HG02759 (cell line): ENCODE results near the gene GID8.

Experiments used
- ATAC-seq: cut with Tn5 transposase; IDR thresholded peaks from one replicate; pipeline ENCODE4 v1.9.1; 2021; ENCODE audit warnings: mild to moderate bottlenecking, moderate library complexity; ENCODE audit not compliant: unreplicated experiment

The GID8 gene

DNA sequence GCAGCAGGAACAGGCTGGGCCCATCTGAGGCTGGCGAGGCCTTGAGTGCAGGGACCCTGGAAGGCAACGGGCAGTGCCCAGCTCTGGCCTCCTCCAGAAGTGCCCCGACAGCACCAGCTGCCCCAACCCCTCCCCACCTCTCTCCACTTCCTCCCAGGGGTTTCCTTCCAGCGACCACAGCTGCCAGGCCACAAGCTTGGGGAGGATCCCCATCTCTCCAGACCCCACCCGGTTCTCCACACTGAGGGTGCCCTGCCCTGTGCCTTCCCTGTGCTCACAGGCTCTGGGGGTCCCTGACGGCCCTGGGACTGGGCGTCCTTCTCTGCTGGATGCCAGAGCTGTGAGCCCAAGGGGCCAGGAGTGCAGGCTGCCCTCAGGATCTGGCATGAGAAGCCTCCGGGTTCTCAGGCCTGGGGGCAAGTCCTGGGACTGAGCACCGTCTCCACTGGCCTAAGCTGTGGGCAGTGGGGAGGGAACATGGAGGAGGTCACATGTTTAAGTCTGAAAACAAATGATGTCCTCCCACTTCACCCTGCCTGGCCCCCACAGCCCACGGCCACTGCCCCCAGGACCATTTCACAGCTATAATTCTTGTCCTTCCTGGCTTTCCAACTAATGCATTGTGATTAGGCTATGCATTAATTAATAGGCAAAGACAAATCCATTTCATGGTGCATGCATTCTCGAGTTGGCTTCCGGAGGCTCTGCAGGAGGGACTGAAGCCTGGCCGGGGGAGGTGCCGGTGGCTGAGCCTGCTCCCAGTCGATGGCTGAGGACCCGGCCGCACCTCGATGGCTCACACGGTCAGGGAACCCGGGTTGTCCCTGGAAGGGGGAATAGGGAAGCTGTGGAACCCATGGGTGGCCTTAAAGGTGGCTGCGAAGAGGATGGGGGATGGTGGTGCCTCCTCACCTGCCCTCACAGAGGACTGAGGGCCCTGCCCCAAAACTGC, 44.5 kb downstream of the GID8 start:
- no peak for ATAC-seq

DNA sequence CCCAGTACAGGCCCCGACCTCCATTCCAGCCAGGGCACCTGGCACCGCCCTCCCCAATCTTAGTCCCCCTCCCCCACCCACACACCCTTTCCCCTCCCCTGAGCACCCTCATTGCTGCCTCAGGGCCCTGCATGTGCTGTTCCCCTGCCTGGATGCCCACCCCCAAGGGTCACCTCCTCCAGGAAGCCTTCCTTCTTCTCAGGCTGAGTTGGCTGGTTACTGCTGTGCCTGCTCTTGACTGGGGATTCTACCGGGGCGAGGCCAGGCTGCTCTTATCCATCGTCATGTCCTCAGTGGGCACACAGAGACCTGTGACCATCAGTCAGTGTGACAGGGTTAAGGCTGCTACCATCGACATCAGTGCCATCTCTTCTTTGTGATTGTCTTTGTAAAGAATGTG, 45.3 kb downstream of the GID8 start:
- no peak for ATAC-seq

DNA sequence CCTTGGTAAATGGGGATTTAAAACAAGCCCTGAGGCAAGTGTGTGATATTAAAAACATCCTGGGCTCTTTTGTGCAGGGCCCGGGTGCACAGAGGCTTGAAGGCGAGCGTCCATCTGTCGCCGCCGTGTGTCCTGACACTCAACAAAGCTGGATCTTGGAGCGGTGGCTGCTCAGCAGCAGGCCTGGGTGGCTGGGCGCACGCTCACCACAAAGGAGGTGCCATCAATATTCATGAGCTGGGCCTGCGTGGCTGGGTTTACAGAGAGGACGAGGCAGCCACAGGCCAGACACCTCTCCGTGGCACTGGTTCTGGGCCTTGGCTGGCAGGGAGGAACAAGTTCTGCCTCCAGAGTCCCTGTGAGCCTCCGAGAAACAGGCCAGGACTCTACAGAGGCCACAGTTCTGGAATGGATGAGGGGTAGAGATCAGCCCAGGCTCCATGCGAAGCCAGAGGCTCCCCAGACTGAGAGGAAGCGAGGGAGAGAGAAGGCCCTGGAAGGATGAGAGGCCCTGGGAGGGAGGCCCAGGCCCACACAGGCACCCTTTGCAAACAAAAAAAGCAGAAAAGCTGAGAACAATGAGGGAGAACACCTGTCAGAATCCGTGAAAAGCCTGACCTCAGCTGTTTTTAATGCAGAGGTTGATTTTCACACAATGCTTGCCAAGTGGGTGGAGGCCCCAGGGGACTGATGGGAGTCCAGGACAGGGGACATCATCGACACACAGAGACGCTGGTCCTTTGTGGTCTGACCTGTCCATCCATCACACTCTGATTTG, 46.9 kb downstream of the GID8 start:
- ATAC-seq = no peak

DNA sequence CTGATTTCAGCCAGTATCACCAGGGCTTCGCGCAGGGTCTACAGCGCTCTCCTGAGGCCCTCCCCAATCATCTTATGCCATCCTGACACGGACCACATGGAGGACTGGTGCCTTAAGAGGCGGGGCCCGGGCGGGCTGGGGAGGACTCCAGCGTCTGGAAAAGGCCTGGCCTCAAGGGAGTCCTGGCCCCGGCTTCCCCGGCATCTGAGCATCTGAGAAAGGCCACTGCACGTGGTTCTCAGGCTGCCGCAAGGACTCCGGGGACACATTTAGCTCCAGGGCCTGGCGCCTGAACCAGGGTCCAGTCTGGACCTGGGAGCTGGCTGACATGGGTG, 47.5 kb downstream of the GID8 start:
- no peak for ATAC-seq

DNA sequence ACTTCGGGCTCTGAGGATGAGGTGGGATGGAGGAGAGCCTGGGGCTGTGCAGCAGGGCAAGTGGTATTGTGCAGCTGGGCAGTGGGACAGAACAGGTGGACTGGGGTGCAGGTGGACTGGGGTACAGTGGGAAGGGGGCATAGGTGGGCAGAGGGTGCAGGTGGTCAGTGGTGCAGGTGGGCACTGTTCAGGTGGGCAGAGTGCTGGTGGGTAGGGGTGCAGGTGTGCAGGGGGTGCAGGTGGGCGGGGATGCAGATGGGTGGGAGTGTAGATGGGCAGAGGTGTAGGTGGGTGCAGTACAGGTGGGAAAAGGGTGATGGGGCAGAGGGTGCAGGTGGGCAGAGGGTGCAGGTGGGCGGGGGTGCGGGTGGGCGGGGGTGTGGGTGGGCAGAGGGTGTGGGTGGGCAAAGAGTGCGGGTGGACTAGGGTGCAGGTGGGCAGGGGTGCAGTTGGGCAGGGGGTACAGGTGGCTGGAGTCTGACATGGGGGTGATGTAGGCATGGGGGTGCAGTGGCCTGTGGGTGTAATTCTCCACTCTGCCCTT, 48.4 kb downstream of the GID8 start:
- no peak for ATAC-seq

DNA sequence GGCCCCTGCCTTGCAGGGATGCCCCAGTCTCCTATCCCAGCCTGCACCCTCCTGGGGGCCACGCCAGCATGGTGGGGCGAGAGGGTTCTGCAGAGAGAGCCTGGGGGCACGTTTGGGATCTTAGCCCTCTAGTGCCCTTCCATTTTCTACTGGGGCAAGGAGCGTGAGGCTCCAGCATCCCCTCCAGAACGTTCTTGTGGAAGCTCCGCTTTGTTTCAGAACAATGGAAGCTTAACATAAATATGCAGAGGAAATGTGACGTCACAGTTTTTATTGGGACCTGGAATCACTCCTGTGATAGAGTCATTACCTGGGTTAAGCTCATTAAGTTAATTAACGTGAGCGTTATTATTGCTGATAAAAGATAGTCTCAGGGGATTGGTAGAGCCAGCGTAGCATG, 49.2 kb downstream of the GID8 start:
- no peak for ATAC-seq

DNA sequence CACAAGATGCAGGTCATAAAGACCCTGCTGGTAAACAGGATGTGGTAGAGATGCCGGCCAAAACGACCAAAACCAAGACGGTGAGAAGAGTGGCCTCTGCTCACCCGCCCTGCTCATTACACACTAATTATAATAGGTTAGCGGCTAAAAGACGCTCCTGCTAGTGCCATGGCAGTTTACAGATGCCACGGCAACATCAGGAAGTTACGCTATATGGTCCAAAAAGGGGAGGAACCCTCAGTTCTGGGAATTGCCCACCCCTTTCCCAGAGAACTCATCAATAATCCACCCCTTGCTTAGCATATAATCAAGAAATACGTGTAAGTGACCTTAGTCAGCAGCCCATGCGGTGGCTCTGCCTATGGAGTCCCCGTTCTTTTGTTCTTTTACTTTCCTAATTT, 51.3 kb downstream of the GID8 start:
- ATAC-seq = no peak

DNA sequence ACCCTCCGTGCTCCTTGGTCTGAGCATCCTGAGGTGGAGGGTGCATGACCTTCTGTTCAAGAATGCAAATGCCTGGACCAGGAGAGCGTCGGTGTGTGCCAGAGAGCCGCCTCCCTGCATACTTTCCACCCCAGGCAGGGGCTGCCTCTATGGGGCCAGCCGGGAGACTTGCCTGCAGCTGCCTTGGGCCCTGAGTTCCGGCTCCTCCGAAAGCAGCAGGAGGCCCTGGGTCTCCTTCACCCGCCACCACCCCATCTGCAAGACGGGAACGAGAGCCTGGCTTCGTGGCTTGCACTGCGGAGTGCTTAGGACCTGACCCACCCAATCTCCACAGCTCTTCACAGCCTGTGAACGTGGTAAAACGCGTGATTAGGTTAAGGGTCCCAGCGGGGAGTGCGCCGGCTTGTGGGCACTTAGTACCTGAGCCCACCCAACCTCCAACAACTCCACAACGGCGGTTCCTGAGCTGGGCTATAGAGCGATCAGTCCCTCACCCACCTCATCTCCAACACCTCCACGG, 52.4 kb downstream of the GID8 start:
- no peak for ATAC-seq

DNA sequence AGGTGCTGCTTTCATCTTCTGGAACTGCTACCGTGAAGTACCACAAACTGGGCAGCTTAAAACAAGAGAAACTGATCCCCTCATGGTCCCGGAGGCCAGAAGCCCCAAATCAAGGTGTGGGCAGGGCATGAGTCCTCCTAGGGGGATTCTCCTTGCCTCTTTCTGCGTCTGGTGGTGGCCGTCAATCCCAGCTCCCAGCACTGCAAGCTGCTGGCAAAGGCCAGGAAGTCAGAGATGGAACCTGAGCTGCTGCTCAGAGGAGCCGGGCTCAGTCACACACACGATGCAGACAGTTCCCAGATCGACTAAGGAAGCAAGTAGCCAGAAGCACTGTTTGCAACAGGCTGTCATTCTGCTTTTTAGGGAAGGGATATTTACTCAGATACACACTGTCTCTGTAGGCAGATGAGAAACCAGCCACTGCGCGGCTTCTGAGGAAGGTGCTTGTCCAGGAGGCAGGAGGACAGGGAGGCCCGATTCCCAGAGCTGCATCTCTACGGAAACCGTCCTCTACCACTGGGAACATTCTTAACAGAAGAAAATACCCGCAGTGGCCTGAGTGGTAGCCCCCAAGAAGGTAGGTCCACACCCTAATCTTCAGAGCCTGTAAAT, 53.4 kb downstream of the GID8 start:
- ATAC-seq = no peak

DNA sequence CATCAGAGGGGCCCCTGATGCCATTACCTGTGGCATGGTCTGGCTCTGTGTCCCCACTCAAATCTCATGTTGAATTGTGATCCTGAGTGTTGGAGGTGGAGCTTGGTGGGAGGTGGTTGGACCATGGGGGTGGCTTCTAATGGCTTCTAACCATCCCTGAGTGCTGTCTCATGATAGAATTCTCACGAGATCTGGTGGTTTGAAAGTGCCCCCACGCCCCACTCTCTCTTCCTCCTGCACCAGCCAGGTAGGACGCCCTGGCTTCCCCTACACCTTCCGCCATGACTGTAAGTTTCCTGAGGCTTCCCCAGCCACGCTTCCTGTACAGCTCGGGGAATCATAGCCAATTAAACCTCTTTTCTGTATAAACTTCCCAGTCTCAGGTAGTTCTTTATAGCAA, 53.9 kb downstream of the GID8 start:
- ATAC-seq = no peak

DNA sequence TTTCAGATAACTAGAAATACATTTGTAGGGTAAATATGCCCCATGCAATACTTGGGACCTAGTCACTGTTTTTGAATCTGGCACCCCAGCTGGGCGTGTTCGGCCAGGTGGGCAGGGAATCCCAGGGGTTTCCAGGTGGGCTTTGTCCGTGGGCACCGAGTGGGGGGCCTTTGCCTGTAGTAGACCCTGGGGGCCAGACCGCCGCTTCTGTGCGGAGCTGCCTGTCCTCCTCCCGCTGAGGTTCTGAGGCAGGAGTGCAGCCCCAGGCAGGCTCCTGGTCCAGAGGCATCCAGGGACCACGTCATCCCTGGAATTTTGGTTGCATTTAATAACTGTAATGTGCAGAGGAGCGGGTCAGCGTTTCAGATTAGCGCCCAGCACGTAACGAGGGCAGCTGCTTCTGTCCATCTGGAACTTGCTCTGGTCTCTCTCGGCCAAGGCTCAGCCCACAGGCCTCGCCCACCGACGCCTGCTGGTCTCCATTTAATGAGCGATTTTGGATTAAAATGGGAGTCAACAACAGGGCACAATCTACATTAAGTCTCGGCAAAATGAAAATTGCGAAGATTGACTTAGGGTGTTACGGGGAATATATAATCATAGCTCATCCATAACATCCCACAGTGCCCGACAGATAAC, 56.0 kb downstream of the GID8 start:
- no peak for ATAC-seq

DNA sequence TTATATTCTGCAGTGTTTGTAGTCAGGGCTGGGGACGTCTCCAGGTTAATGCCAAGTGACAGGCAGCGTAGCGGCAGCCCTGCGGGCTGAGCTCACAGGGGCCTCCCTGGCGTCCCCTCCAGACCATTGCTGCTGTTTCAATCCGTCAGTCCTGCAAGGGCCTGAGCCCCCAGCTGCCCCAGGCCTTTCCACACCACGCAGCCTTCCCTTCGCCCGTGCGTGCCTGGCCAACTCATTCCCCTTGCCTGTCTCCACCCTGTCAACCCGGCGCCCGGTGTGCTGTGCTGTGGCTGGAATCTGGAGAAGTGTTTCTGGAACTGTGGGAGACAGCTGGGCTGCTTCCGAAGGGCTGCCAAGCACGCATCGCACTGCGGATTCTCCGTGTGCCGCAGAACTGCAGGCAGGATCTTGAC, 56.9 kb downstream of the GID8 start:
- no peak for ATAC-seq

DNA sequence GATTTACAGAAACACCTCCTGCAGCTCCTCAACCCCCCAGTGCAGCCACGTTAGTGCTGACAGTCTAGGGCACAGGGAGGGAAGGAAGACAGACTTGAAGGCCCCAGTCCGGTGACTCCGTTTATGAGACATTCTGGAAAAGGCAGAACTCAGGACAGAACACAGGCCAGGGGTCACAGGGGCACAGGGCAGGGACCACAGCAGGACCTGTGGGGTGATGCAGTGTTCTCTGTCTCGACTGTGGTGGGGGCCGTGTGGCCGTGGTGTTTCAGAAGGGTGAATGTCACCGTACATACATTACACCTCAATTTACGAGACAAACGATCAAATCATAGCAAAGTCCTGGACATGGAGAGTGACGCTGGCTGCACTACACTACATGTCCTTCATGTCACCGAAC, 57.5 kb downstream of the GID8 start:
- no peak for ATAC-seq

DNA sequence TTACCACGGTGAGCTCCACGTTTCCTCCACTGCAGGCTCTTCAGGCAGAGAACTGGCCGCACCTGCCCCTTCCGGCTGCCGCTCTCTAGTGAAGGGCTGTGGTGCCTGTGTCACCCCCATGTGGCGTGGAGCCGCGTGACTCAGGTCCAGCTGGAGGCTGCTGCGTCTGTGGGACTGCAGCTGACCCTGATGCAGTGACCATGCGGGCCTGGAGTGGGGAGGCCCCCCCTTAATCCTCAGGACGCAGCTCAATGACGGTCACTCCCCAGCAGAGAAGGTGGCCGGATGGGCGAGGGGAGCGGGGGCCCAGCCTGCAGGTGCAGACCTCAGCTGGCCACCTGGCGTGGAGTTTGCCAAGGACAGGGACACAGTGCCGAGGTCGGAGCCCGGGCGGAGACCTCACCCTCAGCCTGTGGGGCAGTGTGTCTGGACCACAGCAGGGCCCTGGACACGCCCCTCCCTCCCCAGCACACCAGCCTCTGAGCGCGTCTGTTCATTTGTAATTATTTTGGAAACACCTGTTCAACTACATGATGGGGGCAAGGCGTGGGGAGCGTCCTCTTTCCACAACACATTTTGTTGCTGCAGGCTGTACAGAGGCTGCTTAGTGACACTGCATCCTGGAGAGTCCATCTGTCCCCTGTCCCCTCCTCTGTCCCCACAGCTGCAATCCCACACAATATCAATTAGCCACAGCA, 58.1 kb downstream of the GID8 start:
- no peak for ATAC-seq

DNA sequence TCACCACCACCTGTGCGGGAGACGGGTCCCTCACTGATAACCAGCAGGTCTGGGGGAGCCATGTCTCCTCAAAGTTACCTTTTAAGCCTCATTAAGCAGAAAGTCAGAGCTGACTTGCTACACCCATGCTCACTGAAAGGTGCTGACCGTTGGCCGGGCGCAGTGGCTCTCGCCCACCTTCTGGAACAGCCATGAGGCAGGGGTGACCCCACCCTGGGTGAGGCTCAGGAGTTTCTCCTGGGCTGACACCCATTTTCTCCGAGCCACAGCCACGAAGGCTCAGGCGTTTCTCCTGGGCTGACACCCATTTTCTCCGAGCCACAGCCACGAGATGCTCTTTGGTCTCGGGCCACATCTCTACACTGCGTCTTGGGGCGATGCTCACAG, 58.6 kb downstream of the GID8 start:
- no peak for ATAC-seq

DNA sequence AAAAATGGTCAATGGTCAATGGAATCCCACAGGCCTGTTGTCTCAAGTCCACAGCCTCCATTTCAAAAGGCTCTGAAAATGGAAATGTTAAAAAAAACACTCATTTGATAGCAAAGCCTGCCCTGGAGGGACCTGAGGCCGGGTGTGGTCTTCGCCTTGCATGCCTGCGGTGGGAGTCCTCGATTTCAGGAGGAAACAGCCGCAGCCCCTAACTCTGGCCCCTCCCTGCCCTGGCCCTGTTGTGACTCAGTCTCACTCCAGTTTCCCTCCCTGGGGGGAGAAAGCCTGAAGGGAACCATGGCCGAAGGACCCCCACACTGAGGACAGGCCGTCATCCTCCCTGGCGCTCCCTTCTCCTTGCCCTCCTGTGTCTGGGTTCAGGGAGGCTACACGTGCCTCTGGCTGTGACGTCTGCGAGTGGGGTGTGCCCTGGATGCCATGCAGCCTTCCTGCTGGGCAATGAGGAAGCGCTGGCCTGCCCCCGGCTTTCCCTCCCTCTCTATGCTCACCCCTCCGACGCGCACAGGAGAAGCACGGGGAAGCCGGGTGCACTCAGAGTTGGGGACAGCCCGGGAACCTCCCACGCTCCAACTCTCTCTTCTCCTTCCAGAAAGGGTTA, 59.6 kb downstream of the GID8 start:
- ATAC-seq = no peak
